ENCODE results near the gene LRP8. TPM values are rescaled to one million over a fixed set of nuclear protein-coding genes. Genes with fewer than 3 reads are reported as not detected.
A peak's percentile ranks its signal among the peaks of the same experiment; 100 is the strongest.

The LRP8 gene
- total and polyA plus RNA-seq, 9 of the 15 experiments (the other 6 are each of a cell fraction or from before 2014, with no cell fraction given): 7.1 to 56.1 (median 31.3) TPM

GRCh38 chr1:53293123-53293522 lies 34.7 kb downstream of the LRP8 start:
- H3K9ac ChIP-seq (ENCODE audit: insufficient read depth in 1 of 2, low read depth in 2 of 2, low read length in 2 of 2): peak overlapping the region in 1 of 2 experiments; percentile 54; a peak in 1 of 4 replicates
- ChIA-PET POLR2A (interaction anchor here (0.7 to 1.0 kb wide), 2 partner anchors 31 to 72 kb away, joined by 3 read pairs; partner anchors contain the start of gene CZIB), CTCF (ENCODE audit: low intra/inter-chr PET ratio) (no interaction called here)
- peaks cover 51% of the 10 kb centered on the region; the same call in 2 of the 3 replicates for H3K36me3 ChIP-seq (ENCODE audit: control insufficient read depth, insufficient read depth, low read length)
- FAIRE-seq (no peak), DNase-seq (ENCODE audit: extremely low read depth in 1 of 4, low spot score in 3 of 4) (no peak), ATAC-seq (no peak)
- TF ChIP-seq BRD9 (IDR thresholded peaks at IDR 0.05; ENCODE audit: low read depth, partially characterized antibody) (no peak), ZNF324 (CRISPR knock-in tag; IDR thresholded peaks at IDR 0.05) (no peak), NR2C1 (IDR thresholded peaks at IDR 0.05) (no peak), NR2C1 (tag; IDR thresholded peaks at IDR 0.05) (no peak), ETV5 (CRISPR knock-in tag; IDR thresholded peaks at IDR 0.05; ENCODE audit: low read depth) (no peak)
- TF ChIP-seq, protein P1, sequence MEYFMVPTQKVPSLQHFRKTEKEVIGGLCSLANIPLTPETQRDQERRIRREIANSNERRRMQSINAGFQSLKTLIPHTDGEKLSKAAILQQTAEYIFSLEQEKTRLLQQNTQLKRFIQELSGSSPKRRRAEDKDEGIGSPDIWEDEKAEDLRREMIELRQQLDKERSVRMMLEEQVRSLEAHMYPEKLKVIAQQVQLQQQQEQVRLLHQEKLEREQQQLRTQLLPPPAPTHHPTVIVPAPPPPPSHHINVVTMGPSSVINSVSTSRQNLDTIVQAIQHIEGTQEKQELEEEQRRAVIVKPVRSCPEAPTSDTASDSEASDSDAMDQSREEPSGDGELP (CRISPR knock-in tag; IDR thresholded peaks at IDR 0.05; ENCODE audit: borderline replicate concordance): no peak
- TF ChIP-seq, protein P2, sequence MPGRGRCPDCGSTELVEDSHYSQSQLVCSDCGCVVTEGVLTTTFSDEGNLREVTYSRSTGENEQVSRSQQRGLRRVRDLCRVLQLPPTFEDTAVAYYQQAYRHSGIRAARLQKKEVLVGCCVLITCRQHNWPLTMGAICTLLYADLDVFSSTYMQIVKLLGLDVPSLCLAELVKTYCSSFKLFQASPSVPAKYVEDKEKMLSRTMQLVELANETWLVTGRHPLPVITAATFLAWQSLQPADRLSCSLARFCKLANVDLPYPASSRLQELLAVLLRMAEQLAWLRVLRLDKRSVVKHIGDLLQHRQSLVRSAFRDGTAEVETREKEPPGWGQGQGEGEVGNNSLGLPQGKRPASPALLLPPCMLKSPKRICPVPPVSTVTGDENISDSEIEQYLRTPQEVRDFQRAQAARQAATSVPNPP (IDR thresholded peaks at IDR 0.05; ENCODE audit: borderline replicate concordance, insufficient read depth, insufficient read length): no peak
- intact Hi-C loops (cut with micrococcal nuclease) (loop anchor here (5.0 kb wide), 1 partner anchor 34 kb away; the partner anchor contains the start of gene LRP8), in situ Hi-C loops (cut with MboI) (no loop called here)
- H3K4me1 ChIP-seq (replicated peaks in 1 of 2; ENCODE audit: control insufficient read depth in 2 of 2, insufficient read depth in 2 of 2, low read length in 2 of 2): peaks cover 7 to 24% of the 10 kb centered on the region in 2 experiments; a peak in 3 of 5 replicates
- H3K27ac ChIP-seq (ENCODE audit: extremely low read depth, low read depth, low read length): no peak overlapping the region
- H3K27me3 ChIP-seq (ENCODE audit: control insufficient read depth in 2 of 2, insufficient read depth in 2 of 2, low read length in 2 of 2): no peaks in the 10 kb centered on the region
- H2AFZ ChIP-seq (ENCODE audit: low read depth, low read length): no peak overlapping the region
- 64% methylated on average over 2 of the region's 2 CpGs for WGBS (ENCODE audit: insufficient coverage, low coverage, missing lambda C conversion rate)
- no peaks in the 10 kb centered on the region for H3K9me3 ChIP-seq (replicated peaks; ENCODE audit: control insufficient read depth, insufficient read depth, low read depth, low read length)
- H3K4me3 ChIP-seq: no peak overlapping the region
- no TSS peak for BruUV-seq (replicated peaks)
- H3K9me1 ChIP-seq (ENCODE audit: control insufficient read depth, insufficient read depth, low read length): peaks cover 10% of the 10 kb centered on the region
- H3K4me2 ChIP-seq (ENCODE audit: insufficient read depth, low read length): no peak overlapping the region
- H3K79me2 ChIP-seq (ENCODE audit: control insufficient read depth, insufficient read depth, low read length): peaks cover 21% of the 10 kb centered on the region
- peaks cover 32% of the 10 kb centered on the region for H4K20me1 ChIP-seq (replicated peaks; ENCODE audit: control insufficient read depth, insufficient read depth, low read length)

Measured in K562 (cell line).